NB4 (cell line): ENCODE measurements around the gene SH3PXD2A.

ENCODE experiments used
- MYC ChIP-seq: IDR thresholded peaks from 2 replicates; pipeline ENCODE4 v1.6.1; 2011; ENCODE audit warnings: low read depth, low read length
- POLR2A ChIP-seq: IDR thresholded peaks from 2 replicates; pipeline ENCODE4 v1.6.1; 2011; ENCODE audit warnings: mild to moderate bottlenecking; ENCODE audit not compliant: insufficient read length; ENCODE audit errors: extremely low read depth
- TF ChIP-seq, protein P1 (sequence below): IDR thresholded peaks from one replicate; pipeline ENCODE4 v1.5.1; 2012; ENCODE audit warnings: low read depth, low read length
- TF ChIP-seq, protein P2 (sequence below): IDR thresholded peaks from 2 replicates; pipeline ENCODE4 v1.6.1; 2011; ENCODE audit warnings: low read depth, low read length

DNA sequence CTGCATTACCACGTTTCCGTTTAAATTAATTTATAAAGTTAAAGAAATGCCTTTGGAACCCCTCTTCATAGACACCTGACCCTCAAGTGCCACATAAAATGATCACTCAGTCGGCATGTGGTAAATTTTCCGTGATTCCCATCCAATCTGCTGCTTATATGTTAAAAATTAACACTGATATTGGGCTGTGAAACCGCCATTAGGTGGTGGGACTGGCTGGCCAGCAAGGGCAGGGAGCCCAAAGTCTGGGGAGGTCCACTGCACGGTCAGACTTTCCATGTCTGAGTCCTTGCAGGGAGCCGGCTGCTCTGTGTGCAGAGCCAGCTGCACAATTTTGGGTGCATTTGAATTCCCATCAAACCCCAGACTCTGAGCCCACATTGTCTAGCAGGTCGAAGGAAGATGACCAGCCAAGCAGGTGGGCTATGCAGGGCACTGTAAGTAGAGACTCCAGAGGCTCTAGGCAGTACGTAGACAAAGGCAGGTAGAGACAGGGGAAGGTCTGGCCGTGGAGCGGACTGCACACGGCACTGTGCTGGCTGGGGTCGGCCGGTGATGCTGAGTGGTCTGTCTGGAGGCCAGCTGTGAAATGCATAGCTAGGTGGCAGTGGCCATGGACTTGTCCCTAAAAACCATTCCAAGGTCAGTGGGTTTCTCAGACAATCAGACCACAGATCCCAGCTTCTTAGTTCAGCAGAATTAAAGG, 122.9 kb downstream of the SH3PXD2A start:
- TF ChIP-seq, protein P1, sequence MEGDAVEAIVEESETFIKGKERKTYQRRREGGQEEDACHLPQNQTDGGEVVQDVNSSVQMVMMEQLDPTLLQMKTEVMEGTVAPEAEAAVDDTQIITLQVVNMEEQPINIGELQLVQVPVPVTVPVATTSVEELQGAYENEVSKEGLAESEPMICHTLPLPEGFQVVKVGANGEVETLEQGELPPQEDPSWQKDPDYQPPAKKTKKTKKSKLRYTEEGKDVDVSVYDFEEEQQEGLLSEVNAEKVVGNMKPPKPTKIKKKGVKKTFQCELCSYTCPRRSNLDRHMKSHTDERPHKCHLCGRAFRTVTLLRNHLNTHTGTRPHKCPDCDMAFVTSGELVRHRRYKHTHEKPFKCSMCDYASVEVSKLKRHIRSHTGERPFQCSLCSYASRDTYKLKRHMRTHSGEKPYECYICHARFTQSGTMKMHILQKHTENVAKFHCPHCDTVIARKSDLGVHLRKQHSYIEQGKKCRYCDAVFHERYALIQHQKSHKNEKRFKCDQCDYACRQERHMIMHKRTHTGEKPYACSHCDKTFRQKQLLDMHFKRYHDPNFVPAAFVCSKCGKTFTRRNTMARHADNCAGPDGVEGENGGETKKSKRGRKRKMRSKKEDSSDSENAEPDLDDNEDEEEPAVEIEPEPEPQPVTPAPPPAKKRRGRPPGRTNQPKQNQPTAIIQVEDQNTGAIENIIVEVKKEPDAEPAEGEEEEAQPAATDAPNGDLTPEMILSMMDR: no peak
- no peak for TF ChIP-seq POLR2A
- TF ChIP-seq, protein P2, sequence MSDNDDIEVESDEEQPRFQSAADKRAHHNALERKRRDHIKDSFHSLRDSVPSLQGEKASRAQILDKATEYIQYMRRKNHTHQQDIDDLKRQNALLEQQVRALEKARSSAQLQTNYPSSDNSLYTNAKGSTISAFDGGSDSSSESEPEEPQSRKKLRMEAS: no peak
- TF ChIP-seq MYC: no peak
